Stimulated activated CD8-positive, alpha-beta memory T cell treated with anti-CD3 and anti-CD28 coated beads, Interleukin-4, amount 100 ng/mL, for 1 hour (primary cell): Measurements from ENCODE around the gene SLC16A13.
"Not testable (repeated sequence)": the region's sequence is repeated elsewhere in the genome, so short reads cannot be mapped to it uniquely, and the experiment has no call there.

Source experiments
- DNase-seq, 2 donors: peaks; one replicate each; pipeline ENCODE4 v3.0.0-alpha.2; 2020; ENCODE audit warnings: low read depth in 2 of 2, low spot score in 1 of 2

SLC16A13 gene

GRCh38 chr17:7026471-7027115 is 9.2 kb upstream of the SLC16A13 start:
- DNase-seq, result no peak

GRCh38 chr17:7027335-7027734 is 8.5 kb upstream of the SLC16A13 start:
- DNase-seq, result no peak

GRCh38 chr17:7029096-7029495 is 6.7 kb upstream of the SLC16A13 start:
- DNase-seq, result no peak

GRCh38 chr17:7029659-7030058 is 6.2 kb upstream of the SLC16A13 start:
- DNase-seq, result no peak

- no peak for DNase-seq
Observed at GRCh38 chr17:7034955-7035590, 742 bp upstream of the SLC16A13 start.

- DNase-seq, result no peak
Observed at GRCh38 chr17:7038025-7038862, 2.4 kb downstream of the SLC16A13 start.

- DNase-seq, result no peak
Observed at GRCh38 chr17:7039832-7040231, 4.0 kb downstream of the SLC16A13 start.

GRCh38 chr17:7041607-7042500 is 6.0 kb downstream of the SLC16A13 start:
- no peak for DNase-seq

- DNase-seq, result no peak
Observed at GRCh38 chr17:7042501-7043181, 6.8 kb downstream of the SLC16A13 start.

- DNase-seq, result no peak
Observed at GRCh38 chr17:7043182-7043496, 7.3 kb downstream of the SLC16A13 start.

GRCh38 chr17:7043497-7044198 is 7.8 kb downstream of the SLC16A13 start, which contains the start of gene SLC16A11:
Gene SLC16A11 (minus strand): TSS chr17:7044092. CDS start chr17:7043513, 579 bp downstream.
- DNase-seq, result no peak

- no peak for DNase-seq
Observed at GRCh38 chr17:7045492-7046126, 9.8 kb downstream of the SLC16A13 start.

GRCh38 chr17:7046127-7046724 is 10.4 kb downstream of the SLC16A13 start:
- no peak for DNase-seq

- not testable (repeated sequence) for DNase-seq
Observed at GRCh38 chr17:7046725-7047397, 11.0 kb downstream of the SLC16A13 start.

- no peak for DNase-seq
Observed at GRCh38 chr17:7047566-7047965, 11.8 kb downstream of the SLC16A13 start.

GRCh38 chr17:7048968-7049367 is 13.2 kb downstream of the SLC16A13 start:
- no peak for DNase-seq

- DNase-seq, result not testable (repeated sequence)
Observed at GRCh38 chr17:7050583-7050982, 14.8 kb downstream of the SLC16A13 start.

GRCh38 chr17:7056386-7056785 is 20.6 kb downstream of the SLC16A13 start:
- no peak for DNase-seq
